Measurements from ENCODE around the gene ACSS3.

DNA sequence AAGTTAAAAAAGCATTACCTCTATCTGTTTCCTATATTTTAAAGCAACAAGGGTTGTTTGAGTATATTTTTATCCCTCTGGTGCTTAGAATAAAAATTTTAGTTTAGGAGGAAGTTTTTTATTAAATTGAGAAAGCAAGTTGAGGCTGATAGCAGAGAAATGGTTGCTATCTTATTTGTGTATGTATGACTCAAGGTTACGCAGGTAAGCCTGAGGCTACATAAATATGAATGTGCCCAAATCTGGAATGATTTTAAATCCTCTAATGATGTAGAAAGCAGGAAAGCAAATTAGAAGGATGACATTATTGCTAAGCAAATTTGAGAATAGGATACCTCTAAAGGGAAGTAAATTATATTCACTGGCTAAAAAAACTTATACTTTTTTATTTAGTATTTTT is 109.8 kb downstream of the ACSS3 start:
- TF ChIP-seq, protein P1, sequence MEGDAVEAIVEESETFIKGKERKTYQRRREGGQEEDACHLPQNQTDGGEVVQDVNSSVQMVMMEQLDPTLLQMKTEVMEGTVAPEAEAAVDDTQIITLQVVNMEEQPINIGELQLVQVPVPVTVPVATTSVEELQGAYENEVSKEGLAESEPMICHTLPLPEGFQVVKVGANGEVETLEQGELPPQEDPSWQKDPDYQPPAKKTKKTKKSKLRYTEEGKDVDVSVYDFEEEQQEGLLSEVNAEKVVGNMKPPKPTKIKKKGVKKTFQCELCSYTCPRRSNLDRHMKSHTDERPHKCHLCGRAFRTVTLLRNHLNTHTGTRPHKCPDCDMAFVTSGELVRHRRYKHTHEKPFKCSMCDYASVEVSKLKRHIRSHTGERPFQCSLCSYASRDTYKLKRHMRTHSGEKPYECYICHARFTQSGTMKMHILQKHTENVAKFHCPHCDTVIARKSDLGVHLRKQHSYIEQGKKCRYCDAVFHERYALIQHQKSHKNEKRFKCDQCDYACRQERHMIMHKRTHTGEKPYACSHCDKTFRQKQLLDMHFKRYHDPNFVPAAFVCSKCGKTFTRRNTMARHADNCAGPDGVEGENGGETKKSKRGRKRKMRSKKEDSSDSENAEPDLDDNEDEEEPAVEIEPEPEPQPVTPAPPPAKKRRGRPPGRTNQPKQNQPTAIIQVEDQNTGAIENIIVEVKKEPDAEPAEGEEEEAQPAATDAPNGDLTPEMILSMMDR (conservative IDR thresholded peaks at IDR 0.05; ENCODE audit: low read depth, low read length) = no peak
- no peak for TF ChIP-seq EZH2 (IDR thresholded peaks at IDR 0.05; ENCODE audit: borderline replicate concordance, low read depth, low read length, poor library complexity, severe bottlenecking)

Measured in A673 (cell line).